Muscle of leg (tissue), 11 donors: ENCODE measurements around the gene SMIM32. TPM values are rescaled to one million over a fixed set of nuclear protein-coding genes. Genes with fewer than 3 reads are reported as not detected.

Source experiments
- DNase-seq: peaks from one replicate; pipeline ENCODE4 v3.0.0; 2013
- H3K27ac ChIP-seq: one replicate; pipeline ENCODE4 v1.5.1; 2013; ENCODE audit warnings: mild to moderate bottlenecking, low read length, control low read depth
- H3K27me3 ChIP-seq: one replicate; pipeline ENCODE4 v1.6.1; 2013; ENCODE audit warnings: low read length; ENCODE audit not compliant: control insufficient read depth, insufficient read depth
- H3K36me3 ChIP-seq: one replicate; pipeline ENCODE4 v1.6.1; 2013; ENCODE audit warnings: low read length; ENCODE audit not compliant: control insufficient read depth, insufficient read depth
- H3K4me1 ChIP-seq: one replicate; pipeline ENCODE4 v1.6.1; 2013; ENCODE audit warnings: low read length; ENCODE audit not compliant: control insufficient read depth, insufficient read depth
- H3K4me3 ChIP-seq: one replicate; pipeline ENCODE4 v1.5.1; 2013; ENCODE audit warnings: low read length, control low read depth
- H3K9me3 ChIP-seq: replicated peaks from 2 replicates; pipeline ENCODE4 v1.6.1; 2013; ENCODE audit warnings: low read depth, low read length; ENCODE audit not compliant: control insufficient read depth
- WGBS: methylation state at CpG from one replicate; pipeline ENCODE4 v1.1.5; 2013; ENCODE audit warnings: missing lambda C conversion rate; ENCODE audit not compliant: insufficient coverage; 5-methylcytosine and 5-hydroxymethylcytosine counted together
- polyA plus RNA-seq, 8 donors: library from polyadenylated mRNA; unstranded; fragments of 120-200 nt; gene quantifications; one replicate each; pipeline versions ENCODE4 v1.2.1 to v1.2.3, GENCODE V29; 2013; ENCODE audit warnings: inconsistent platforms in 1 of 8, low replicate concordance in 1 of 8; ENCODE audit not compliant: insufficient read length in 8 of 8, insufficient read depth in 1 of 8
- total RNA-seq: library from RNA; stranded (reverse); fragments of 120-200 nt; gene quantifications from one replicate; pipeline ENCODE4 v1.2.4, GENCODE V29; 2013

SMIM32 gene
- total and polyA plus RNA-seq, 9 donors, result 0.04 to 1.7 (median 0.17) TPM; not detected in 1

DNA sequence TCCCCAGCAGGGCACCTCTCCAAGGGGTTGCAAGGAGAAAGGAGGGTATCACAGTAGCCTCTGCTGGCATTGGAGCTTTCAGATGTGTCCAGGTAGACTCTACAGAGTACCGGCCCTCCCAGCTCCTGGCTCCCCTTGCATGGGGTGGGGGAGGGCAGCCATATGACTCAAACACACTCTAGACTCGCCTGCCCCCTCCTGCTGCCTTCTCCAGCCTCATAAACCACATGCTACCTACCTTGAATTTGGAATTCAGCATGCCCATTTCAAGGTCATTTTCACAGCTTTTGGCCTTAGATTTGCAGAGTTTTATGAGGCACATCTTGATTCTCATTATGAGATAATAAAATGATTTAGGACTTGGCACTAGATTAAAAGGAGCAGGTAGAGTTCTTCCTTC is 32.8 kb upstream of the SMIM32 start:
- Histone ChIP-seq H3K36me3 (no peaks in the 10 kb centered on the region), H3K27me3 (peaks cover 4% of the 10 kb centered on the region), H3K4me1 (no peaks in the 10 kb centered on the region), H3K27ac (no peak overlapping the region), H3K4me3 (no peak overlapping the region), H3K9me3 (no peaks in the 10 kb centered on the region)
- DNase-seq, result no peak
- 14% methylated on average over 1 of the region's 2 CpGs for WGBS

DNA sequence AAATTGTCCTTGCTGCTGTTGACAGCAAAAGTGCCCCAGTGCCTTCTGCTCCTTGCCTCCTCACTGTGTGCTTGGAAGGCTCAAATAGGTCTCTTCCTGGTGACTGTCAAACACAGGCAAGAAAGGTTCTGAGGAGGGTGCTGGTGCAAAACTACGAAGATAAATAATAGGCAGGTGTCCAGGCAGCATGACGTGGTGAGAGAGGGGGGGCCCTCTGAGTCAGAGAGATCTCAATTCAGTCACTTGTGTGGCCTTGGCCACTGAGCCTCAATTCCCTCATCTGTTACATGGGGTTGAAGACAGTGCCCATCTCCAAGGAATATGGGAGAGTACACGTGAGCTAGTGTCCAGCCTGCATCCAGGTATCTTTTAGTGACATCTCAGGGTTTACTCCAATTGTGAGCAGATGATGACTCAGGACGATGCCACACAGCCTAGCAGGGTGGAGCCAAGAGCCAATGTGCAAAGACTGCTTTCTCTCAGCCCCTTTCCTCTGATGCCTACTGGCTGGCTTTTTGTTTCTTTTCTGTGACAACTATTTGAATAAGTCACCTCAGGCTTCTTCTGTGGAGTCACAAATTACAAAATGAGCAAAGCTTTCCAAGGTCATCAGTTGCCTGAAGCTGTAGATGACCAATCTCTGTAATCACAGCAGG is 29.7 kb upstream of the SMIM32 start:
- Histone ChIP-seq H3K27ac (no peak overlapping the region), H3K4me1 (no peaks in the 10 kb centered on the region), H3K36me3 (no peaks in the 10 kb centered on the region), H3K27me3 (no peaks in the 10 kb centered on the region), H3K9me3 (no peaks in the 10 kb centered on the region), H3K4me3 (no peak overlapping the region)
- 75% methylated on average over 3 of the region's 4 CpGs for WGBS
- no peak for DNase-seq

DNA sequence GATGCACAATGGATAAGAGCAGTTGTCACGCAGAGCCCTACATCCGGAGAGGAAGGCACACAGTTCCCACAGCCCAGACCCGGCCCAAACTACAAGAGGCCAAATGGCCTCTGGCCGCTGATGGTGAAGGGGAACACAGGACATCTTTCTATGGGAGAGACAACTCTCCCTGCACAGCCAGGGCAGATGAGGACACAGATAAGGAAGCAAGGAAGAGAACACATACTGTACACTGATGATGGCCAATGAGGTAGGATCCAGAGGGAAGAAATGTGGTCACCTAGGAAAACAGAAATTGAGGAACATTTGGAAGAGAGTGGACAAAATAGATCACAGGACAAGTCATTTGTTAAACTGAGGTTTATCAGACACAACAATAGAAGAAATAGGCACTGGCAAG is 28.4 kb upstream of the SMIM32 start:
- Histone ChIP-seq H3K4me3 (no peak overlapping the region), H3K36me3 (no peaks in the 10 kb centered on the region), H3K4me1 (no peaks in the 10 kb centered on the region), H3K9me3 (no peaks in the 10 kb centered on the region), H3K27me3 (no peaks in the 10 kb centered on the region), H3K27ac (no peak overlapping the region)
- DNase-seq, result no peak
- WGBS, result 91% methylated on average over 4 of the region's 4 CpGs

DNA sequence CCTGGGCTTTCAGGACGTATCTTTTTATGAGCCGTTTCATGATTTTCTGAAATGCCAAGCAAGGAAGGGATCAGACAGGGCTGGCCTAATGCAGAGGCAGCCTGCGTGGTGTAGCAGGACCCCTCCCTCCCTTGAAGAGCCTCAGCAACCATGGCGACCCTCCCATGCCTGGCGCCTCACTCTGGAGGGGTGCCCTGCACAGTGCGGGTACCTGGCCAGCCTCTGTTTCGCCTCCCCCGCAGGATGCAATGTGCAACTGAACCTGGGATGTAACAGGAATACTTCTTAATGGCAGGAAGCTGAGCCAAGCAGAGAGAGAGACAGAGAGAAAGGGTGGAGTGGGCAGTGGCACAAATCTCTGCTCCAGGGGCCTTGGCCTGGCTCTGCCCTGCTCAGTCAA is 23.3 kb upstream of the SMIM32 start:
- no peak for DNase-seq
- Histone ChIP-seq H3K4me3 (no peak overlapping the region), H3K9me3 (no peaks in the 10 kb centered on the region), H3K36me3 (no peaks in the 10 kb centered on the region), H3K27me3 (peaks cover 4% of the 10 kb centered on the region), H3K4me1 (no peaks in the 10 kb centered on the region), H3K27ac (no peak overlapping the region)
- 81% methylated on average over 5 of the region's 8 CpGs for WGBS

DNA sequence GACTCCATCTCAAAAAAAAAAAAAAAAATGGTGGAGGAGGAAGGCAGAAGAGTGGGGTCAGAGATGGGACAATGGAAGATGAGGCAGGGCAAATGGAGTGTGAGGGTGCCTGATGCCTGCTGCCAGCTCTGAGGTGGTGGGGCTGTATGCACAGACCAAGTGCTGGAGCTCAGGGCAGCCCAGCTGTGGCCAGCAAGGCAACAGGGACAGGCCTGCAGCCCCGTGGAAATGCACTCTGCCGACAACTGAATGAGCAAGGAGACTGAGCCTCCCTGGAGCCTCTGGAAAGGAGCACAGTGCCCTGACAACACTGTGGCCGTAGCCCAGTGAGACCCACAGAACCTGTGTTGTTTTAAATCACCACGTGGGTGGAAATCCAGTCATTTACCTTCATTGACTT is 22.9 kb upstream of the SMIM32 start:
- WGBS, result 54% methylated on average over 4 of the region's 4 CpGs
- DNase-seq, result no peak
- no peak overlapping the region for H3K4me3 ChIP-seq
- no peak overlapping the region for H3K27ac ChIP-seq
- no peaks in the 10 kb centered on the region for H3K4me1 ChIP-seq
- H3K9me3 ChIP-seq, result no peaks in the 10 kb centered on the region
- peaks cover 4% of the 10 kb centered on the region for H3K27me3 ChIP-seq
- H3K36me3 ChIP-seq, result no peaks in the 10 kb centered on the region

GRCh38 chr5:136213919-136214493 is 21.0 kb upstream of the SMIM32 start:
- H3K4me3 ChIP-seq, result no peak overlapping the region
- H3K27me3 ChIP-seq, result peaks cover 4% of the 10 kb centered on the region
- H3K9me3 ChIP-seq, result no peaks in the 10 kb centered on the region
- DNase-seq, result no peak
- H3K27ac ChIP-seq, result no peak overlapping the region
- H3K4me1 ChIP-seq, result no peaks in the 10 kb centered on the region
- H3K36me3 ChIP-seq, result no peaks in the 10 kb centered on the region
- 51% methylated on average over 5 of the region's 9 CpGs for WGBS

GRCh38 chr5:136212252-136212721 is 19.3 kb upstream of the SMIM32 start:
- WGBS, result 20% methylated on average over 1 of the region's 10 CpGs
- Histone ChIP-seq H3K27me3 (peaks cover 4% of the 10 kb centered on the region), H3K27ac (no peak overlapping the region), H3K9me3 (no peaks in the 10 kb centered on the region), H3K4me1 (no peaks in the 10 kb centered on the region), H3K4me3 (no peak overlapping the region), H3K36me3 (no peaks in the 10 kb centered on the region)
- peak; percentile 50 for DNase-seq

DNA sequence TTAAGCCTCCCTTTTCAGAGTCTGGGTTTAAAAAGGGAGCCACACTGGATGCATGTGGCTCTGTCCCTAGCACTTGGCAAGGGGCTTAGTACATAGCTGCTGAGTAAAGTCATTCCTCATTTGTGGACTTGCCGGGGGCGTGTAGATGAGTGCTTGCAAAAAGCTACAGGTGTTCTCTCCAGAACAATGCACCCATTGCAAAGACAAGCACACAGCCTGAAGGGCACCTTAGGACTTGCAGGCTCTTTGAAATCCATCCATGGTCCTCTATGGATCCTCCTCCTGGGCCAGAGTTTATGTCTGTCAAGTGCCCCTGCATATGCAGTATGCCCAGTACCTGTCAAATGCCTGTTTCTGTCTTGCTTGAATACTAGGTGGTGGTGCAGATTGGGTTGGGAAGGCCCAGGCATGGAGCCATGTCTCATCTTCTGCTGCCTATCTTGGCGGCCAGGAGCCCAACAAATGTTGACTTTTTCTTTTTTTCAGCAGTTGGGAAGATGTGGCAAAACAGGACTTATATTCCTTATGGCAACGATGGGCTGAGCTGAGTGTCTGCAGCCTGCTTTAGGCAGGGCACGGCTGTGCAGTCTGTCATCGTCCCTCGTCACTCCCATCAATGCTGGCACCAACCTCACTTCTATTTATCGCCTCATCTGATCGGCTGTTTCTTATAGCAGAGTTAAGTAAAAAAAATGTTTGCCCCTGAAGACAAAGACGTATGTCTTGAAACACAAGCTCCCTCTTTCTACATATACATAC is 18.5 kb upstream of the SMIM32 start:
- whole genome bisulfite sequencing, result 89% methylated on average over 2 of the region's 10 CpGs
- Histone ChIP-seq H3K4me1 (no peaks in the 10 kb centered on the region), H3K27ac (no peak overlapping the region), H3K36me3 (no peaks in the 10 kb centered on the region), H3K4me3 (no peak overlapping the region), H3K9me3 (no peaks in the 10 kb centered on the region), H3K27me3 (peaks cover 4% of the 10 kb centered on the region)
- DNase-seq, result no peak

DNA sequence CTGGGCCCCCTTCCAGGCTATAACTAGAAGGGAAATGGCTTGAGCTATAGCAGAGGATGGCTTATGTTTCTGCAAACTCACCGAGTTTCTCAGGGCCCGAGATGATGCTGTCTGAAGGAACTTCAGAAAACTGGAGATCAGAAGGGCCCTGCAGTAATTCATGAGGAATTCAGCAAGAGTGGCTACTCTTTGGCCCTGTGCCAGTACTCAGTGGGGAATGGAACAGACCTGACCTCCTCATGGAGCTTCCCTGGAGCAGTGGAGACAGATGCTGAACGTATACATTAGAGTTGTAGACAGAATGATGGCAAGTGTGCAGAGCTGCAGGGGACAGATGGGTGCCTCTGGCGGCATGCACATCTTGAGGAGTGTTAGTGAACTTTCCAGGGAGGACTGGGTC is 17.3 kb upstream of the SMIM32 start:
- H3K9me3 ChIP-seq, result no peaks in the 10 kb centered on the region
- H3K4me1 ChIP-seq, result no peaks in the 10 kb centered on the region
- 51% methylated on average over 4 of the region's 4 CpGs for WGBS
- H3K27me3 ChIP-seq, result peaks cover 4% of the 10 kb centered on the region
- no peaks in the 10 kb centered on the region for H3K36me3 ChIP-seq
- no peak for DNase-seq
- no peak overlapping the region for H3K27ac ChIP-seq
- no peak overlapping the region for H3K4me3 ChIP-seq

- Histone ChIP-seq H3K4me1 (no peaks in the 10 kb centered on the region), H3K9me3 (no peaks in the 10 kb centered on the region), H3K27ac (no peak overlapping the region), H3K36me3 (no peaks in the 10 kb centered on the region), H3K27me3 (peaks cover 4% of the 10 kb centered on the region), H3K4me3 (no peak overlapping the region)
- no peak for DNase-seq
- 82% methylated on average over 13 of the region's 14 CpGs for whole genome bisulfite sequencing
Observed at GRCh38 chr5:136209346-136209910, 16.5 kb upstream of the SMIM32 start.
